GM12874 (cell line): ENCODE data around the gene MTF2.

ENCODE experiments used
- CTCF ChIP-seq: IDR thresholded peaks from 2 replicates; pipeline ENCODE4 v1.5.1; 2011; ENCODE audit warnings: low read depth, mild to moderate bottlenecking, control low read depth, low read length, moderate library complexity; ENCODE audit not compliant: insufficient read depth

MTF2 gene

GRCh38 chr1:93083979-93084378 lies 4.9 kb downstream of the MTF2 start:
- no peak for TF ChIP-seq CTCF

GRCh38 chr1:93087532-93087931 lies 8.4 kb downstream of the MTF2 start:
- TF ChIP-seq CTCF: no peak

DNA sequence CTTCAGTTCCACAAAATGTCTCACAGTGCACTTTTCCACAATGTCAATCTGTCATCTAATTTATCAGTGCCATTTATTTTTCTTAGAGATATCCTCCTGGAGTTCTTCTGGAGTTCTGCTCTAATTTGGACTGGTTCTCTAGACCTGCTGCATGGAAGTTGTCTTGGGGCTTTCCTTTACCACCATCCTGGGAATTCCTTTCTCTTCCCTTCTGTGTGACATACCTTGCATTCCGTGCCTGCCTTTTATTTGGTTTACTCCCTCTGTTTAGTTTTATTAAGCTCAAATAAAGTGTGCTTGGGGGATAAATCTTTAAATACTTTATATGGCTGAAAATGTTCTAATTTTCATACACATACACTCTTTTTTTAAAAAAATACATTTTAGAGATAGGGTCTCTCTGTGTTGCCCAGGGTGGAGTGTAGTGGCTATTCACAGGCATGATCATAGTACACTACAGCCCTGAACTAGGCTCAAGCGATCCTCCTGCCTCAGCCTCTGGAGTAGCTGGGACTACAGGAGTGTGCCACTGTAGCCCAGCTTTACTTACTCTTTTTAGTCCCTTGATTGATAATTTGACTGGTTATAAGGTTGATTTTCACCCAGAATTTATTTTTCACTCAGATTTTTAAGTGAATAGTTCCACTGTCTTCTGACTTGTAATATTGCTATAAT lies 14.4 kb downstream of the MTF2 start:
- no peak for TF ChIP-seq CTCF

GRCh38 chr1:93095804-93096585 lies 16.9 kb downstream of the MTF2 start:
- no peak for TF ChIP-seq CTCF

- TF ChIP-seq CTCF: no peak
Measured at GRCh38 chr1:93102142-93102541, 23.1 kb downstream of the MTF2 start.

DNA sequence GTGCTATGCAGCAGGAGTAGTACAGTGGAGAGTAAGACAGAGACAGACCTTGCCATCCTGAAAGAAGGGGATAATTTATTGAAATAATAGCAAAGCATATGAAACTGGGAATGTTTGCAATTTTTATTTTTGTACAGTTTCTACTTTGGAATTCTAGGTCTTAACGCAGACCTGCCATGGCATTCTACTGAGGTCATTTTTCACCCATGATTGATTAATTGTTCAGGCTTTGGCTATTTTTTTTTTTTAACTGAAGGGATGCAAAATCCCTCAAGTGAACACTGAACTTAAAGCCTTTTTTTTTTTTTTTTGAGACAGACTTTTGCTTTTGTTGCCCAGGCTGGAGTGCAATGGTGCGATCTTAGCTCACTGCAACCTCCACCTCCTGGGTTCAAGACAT lies 27.1 kb downstream of the MTF2 start:
- no peak for TF ChIP-seq CTCF

DNA sequence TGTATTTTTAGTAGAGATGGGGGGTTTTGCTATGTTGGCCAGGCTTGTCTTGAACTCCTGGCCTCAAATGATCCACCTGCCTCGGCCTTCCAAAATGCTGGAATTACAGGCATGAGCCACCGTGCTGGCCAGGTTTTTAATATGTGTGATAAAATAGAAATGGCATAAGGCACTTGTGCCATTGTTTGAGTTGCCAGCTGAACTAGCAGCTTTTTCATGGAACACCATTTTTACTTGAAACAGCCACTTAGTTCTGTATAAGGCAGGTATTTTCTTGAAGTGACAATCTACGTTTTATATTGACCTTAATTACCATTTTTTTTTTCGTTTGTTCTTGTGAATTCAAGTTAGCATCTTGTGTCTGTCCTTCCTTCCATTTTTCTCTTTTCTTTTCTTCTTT lies 28.3 kb downstream of the MTF2 start:
- TF ChIP-seq CTCF: no peak
